ENCODE data around the gene UACA.

GRCh38 chr15:70610541-70610940, 152.8 kb downstream of the UACA start:
- TF ChIP-seq ZFP30 (CRISPR knock-in tag; IDR thresholded peaks at IDR 0.05) (no peak), ESRRG (CRISPR knock-in tag; IDR thresholded peaks at IDR 0.05) (no peak), RARB (CRISPR knock-in tag; IDR thresholded peaks at IDR 0.05) (no peak), CSRNP3 (CRISPR knock-in tag; IDR thresholded peaks at IDR 0.05) (no peak), CREB5 (CRISPR knock-in tag; IDR thresholded peaks at IDR 0.05; ENCODE audit: low read depth) (no peak), PATZ1 (CRISPR knock-in tag; IDR thresholded peaks at IDR 0.05; ENCODE audit: borderline replicate concordance) (no peak), GLIS3 (CRISPR knock-in tag; IDR thresholded peaks at IDR 0.05) (no peak), TSHZ2 (CRISPR knock-in tag; IDR thresholded peaks at IDR 0.05) (no peak), POU6F1 (CRISPR knock-in tag; IDR thresholded peaks at IDR 0.05; ENCODE audit: borderline replicate concordance, low read depth) (no peak), ZFP3 (CRISPR knock-in tag; IDR thresholded peaks at IDR 0.05) (no peak), CSDC2 (CRISPR knock-in tag; IDR thresholded peaks at IDR 0.05) (no peak), ZC3H10 (CRISPR knock-in tag; IDR thresholded peaks at IDR 0.05) (no peak)

Data from SK-N-SH treated with all-trans-retinoic acid at 6 μM for 48 hours (cell line).